Measurements from ENCODE around the gene ADAM12.
"Not testable (repeated sequence)": the region's sequence is repeated elsewhere in the genome, so short reads cannot be mapped to it uniquely, and the experiment has no call there.

The ADAM12 gene

DNA sequence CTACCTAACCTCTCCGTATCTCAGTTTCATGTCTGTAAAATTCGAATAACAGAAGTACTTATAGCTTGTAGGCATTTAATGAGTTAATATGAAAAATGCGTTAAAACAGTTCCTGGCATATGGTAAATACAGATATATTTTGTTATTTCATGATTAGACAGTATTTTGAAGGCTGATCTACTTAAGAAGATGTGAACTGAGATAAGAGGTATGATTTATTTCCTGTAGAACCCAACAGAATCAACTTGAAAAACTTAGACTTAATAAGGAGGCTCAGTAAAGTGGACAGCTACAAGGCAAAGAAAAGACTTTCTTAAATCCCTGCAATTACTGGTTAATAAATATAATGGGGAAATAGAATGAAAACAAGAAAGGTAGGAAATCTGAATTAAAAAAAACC, 388.6 kb downstream of the ADAM12 start:
- DNase-seq: no peak

DNA sequence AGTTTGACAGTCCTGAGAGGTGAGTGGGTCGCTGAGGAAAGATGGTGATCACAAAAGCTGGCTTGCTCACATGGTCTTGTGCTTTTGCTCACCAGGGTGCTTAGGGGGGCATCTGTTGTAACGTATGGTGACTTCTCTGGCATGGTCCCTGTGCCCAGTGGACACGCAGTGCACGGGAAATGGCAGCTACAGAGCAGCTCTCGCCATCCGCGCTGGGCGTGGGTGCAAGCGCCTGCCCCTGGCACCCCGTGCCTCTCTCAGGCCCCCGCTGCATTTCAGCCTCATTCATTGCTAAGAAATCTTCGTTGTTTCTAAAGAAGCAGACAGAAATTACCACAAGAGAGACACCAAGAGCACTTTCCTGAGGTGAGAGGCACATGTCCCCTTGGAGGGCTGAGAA, 390.7 kb downstream of the ADAM12 start:
- DNase-seq: no peak

DNA sequence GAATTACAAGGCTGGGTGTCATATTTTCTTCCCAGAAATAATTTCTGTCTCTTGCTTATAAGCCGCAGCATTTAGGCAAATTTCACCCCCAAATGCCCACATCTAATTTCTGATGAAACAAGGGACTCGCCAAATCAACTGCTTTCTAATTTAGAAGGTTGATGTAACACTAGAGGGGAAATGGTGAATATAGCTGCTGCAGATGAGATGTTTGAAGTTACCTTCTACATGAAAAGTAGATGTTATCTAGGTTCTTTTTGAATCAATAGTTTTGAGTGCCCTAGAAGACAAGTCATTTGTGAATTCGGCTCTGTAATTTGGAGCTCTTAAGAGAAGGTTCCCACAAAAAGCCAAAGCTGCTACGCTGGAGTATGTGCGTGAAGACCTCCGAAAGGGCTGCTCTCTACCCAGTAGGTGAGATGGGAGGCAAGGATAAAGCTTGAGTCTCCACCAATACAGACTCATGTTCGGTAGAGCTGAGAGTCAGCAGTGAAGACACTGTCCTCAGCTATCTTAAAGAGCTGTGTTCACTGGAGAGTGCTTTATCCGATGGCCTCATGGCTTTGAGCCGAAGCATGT, 392.5 kb downstream of the ADAM12 start:
- DNase-seq: no peak

GRCh38 chr10:125994601-125995000, 393.7 kb downstream of the ADAM12 start:
- no peak for DNase-seq

GRCh38 chr10:125992254-125992653, 396.0 kb downstream of the ADAM12 start:
- DNase-seq: peak in 2 of 3 experiments; percentile 4 to 43

DNA sequence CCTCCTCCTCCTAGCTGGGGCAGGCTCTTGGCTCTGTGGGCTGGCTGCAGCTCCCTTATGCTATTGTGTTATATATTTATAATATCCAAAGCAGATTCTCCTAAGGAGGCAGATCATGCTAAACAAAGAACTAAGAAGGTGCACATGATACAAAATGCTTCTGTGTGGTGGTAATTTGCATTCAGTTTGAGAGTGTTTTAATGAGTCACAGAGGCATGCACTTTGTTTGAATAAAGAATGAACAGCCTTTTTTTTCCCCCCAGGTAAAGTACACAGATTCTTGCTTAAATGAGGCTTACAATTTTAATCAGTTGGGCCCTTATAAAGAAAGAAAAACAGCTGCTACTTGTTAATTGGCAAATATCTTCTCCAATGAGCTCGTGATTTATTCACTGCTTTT, 396.9 kb downstream of the ADAM12 start:
- peak in 1 of 3 experiments; percentile 14 for DNase-seq

DNA sequence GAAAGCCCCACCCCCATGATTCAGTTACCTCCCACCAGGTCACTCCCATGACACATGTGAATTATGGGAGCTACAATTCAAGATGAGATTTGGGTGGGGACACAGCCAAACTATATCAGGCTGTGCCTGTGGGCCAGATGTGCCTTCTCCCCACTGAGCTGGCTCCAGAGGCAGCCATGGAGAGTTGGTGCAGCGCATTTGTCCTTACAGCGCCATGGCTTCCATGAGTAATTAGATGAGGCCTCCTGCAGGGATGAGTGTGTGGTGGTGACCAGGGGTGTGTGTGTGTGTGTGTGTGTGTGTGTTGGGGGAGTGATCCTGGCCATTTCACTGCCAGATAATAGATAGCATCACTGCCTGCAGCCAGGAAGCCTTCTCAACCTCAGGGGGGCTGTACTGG, 397.3 kb downstream of the ADAM12 start:
- peak in 1 of 3 experiments; percentile 14 for DNase-seq

GRCh38 chr10:125989791-125990190, 398.5 kb downstream of the ADAM12 start:
- no peak for DNase-seq

DNA sequence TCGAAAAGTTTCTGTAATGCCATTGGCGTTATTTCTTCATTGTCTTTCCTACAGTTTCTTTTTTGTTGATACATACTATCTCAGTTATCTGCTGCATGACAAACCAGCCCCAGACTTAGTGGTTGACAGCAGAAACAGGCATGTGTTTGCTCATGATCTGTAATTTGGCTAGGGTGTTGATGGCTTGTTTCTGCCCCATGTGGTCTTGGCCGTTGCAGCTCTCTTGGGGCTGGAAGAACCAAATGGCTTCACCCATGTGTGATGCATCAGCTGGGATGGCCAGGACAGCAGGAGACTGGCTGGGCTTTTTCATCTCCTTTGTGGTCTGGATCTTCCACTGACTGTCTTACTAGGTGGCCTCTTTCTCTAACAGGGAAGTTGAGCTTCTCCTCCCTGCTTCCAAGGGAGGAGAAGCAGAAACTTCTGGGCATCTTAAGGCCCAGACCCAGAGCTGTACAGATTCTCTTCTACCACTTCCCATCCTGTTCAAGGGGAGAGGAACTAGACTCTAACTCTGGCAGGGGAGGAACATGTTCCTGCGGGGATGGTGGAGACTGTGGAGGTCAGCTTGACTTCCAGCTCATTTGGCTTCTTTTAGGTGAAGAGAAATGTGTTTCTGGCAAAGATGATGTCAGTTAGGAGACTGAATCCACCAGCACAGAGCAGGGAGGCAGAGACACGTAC, 402.6 kb downstream of the ADAM12 start:
- DNase-seq: no peak

GRCh38 chr10:125984865-125985495, 403.3 kb downstream of the ADAM12 start:
- DNase-seq: no peak

GRCh38 chr10:125984346-125984745, 403.9 kb downstream of the ADAM12 start:
- DNase-seq: no peak

- no peak for DNase-seq
These were observed 404.6 kb downstream of the ADAM12 start for GRCh38 chr10:125983656-125984055.

- no peak for DNase-seq
These were observed 405.1 kb downstream of the ADAM12 start for GRCh38 chr10:125983161-125983560.

DNA sequence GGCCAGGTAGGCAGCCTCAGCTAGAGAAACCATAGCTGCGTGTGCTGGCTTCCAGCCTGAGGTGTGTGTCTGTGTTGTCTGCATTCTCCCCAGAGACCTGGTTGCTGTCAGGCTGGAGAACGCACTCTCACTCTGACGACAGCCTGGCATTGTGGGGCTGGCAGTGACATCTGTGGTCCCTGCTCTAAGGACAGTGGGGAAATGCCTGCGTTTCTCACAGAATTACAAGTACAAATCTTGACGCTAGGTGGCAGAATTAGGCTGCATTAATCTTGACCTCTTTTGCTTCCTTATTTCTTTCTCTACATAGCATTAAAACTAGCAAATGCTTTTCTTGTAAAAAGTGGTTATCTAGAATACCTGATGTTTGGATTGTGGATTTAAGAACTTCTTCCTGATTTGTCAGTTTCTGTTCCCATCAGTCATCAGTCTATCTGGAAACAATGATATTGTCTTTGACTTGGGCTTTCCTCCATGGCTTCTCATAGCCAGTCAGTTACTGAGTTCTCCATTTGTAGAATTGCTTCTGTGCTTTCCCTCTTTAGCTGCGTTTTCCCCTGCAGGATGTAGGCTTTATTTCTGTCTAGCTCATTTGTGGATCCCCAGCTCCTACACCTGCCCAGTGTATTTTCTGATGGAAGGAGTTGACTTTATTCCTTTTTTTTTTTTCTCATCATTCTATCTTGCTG, 405.9 kb downstream of the ADAM12 start:
- peak; percentile 9 to 67 (median 51) for DNase-seq

GRCh38 chr10:125980521-125981035, 407.7 kb downstream of the ADAM12 start:
- peak in 1 of 3 experiments; percentile 3 for DNase-seq

DNA sequence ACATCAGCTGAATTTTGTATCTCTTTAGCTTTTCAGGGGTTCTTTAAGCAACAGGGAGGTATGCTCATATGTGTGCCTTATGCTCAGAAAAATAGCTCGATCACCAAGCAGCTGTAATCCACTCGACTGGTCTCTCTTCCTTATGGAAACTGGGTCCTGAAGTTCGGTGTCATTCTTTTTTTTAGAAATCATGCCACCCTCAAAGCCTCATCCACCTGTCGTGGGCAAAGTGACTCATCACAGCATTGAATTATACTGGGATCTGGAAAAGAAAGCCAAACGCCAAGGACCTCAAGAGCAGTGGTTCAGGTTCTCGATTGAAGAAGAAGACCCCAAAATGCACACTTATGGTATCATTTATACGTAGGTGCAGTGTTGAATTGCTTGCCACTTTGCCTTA, 408.3 kb downstream of the ADAM12 start:
- no peak for DNase-seq

DNA sequence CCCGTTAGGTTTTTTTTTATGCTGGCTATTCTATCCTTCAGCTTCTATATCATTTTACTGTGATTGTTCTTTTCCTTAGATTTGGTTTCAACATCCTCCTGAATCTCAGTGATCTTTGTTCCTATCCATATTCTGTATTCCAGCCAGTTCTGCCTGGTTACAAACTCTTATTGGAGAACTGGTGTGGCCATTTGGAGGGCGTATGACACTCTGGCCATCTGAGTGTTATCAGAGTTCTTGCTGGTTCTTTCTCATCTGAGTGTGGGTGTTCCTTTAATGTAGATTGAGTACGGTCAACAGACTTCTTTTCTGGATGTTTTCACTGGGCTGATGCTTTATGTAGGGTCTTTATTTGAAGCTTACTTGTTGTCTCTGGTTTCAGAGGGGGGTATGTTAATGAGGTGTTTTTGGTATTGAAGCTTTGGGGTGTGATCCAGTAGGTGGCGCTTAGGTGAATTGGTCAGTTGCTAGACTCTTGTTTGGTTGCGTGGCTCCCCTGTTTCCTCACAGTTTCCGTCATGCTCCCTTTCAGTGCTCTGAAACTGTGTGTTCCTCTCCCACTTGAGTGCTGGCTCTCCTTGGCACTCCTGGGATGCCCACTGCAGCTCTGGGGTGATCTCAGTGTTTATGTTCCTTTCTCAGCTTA, 411.2 kb downstream of the ADAM12 start:
- no peak for DNase-seq

- not testable (repeated sequence) for DNase-seq
These were observed 418.1 kb downstream of the ADAM12 start for GRCh38 chr10:125970077-125970630.

DNA sequence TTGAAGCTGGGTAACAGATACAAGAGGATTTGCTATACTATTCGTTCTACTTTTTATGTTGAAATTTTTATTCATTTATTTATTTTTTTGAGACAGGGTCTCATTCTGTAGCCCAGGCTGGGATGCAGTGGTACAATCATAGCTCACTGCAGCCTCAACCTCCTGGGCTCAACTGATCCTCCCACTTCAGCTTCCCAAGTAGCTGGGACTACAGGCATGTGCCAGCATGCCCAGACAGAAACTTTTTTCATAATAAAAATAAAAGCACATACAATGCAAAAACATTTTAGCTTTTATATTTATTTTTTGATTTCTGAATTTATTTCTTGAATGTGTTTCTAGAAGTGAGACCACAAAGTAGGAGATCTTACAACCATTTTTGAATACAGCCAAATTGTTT, 420.7 kb downstream of the ADAM12 start:
- DNase-seq: no peak

- no peak for DNase-seq
These were observed 423.7 kb downstream of the ADAM12 start for GRCh38 chr10:125964558-125964957.

Measured in NCI-H1417 (cell line).